NCI-H510A (cell line): ENCODE results near the gene ADAMTSL1.

Source experiments
- DNase-seq: peaks from one replicate; lab custom pipeline; 2025; lab: John Stamatoyannopoulos, UW

The ADAMTSL1 gene

GRCh38 chr9:18473652-18474279, at the start of gene ADAMTSL1:
ADAMTSL1 (plus strand) TSS chr9:18474153; CDS start chr9:18474233, 80 bp downstream.
- DNase-seq, result peak; percentile 6

- DNase-seq, result no peak
Observed at GRCh38 chr9:18427691-18428090, 46.3 kb upstream of the ADAMTSL1 start.

GRCh38 chr9:18428661-18429060, 45.3 kb upstream of the ADAMTSL1 start:
- no peak for DNase-seq

GRCh38 chr9:18429070-18429469, 44.9 kb upstream of the ADAMTSL1 start:
- no peak for DNase-seq

GRCh38 chr9:18433620-18434019, 40.3 kb upstream of the ADAMTSL1 start:
- no peak for DNase-seq

GRCh38 chr9:18437315-18438201, 36.4 kb upstream of the ADAMTSL1 start:
- DNase-seq, result no peak

GRCh38 chr9:18438300-18438925, 35.5 kb upstream of the ADAMTSL1 start:
- DNase-seq, result no peak

- no peak for DNase-seq
Observed at GRCh38 chr9:18438951-18439350, 35.0 kb upstream of the ADAMTSL1 start.

- DNase-seq, result no peak
Observed at GRCh38 chr9:18441261-18441660, 32.7 kb upstream of the ADAMTSL1 start.

- peak; percentile 17 for DNase-seq
Observed at GRCh38 chr9:18442629-18443491, 31.1 kb upstream of the ADAMTSL1 start.

- no peak for DNase-seq
Observed at GRCh38 chr9:18447131-18447530, 26.8 kb upstream of the ADAMTSL1 start.

- DNase-seq, result no peak
Observed at GRCh38 chr9:18447541-18447940, 26.4 kb upstream of the ADAMTSL1 start.

- DNase-seq, result no peak
Observed at GRCh38 chr9:18448101-18448500, 25.9 kb upstream of the ADAMTSL1 start.

GRCh38 chr9:18451406-18451805, 22.5 kb upstream of the ADAMTSL1 start:
- DNase-seq, result no peak

GRCh38 chr9:18452276-18452675, 21.7 kb upstream of the ADAMTSL1 start:
- no peak for DNase-seq

GRCh38 chr9:18456624-18457237, 17.2 kb upstream of the ADAMTSL1 start:
- no peak for DNase-seq

- DNase-seq, result no peak
Observed at GRCh38 chr9:18457510-18457909, 16.4 kb upstream of the ADAMTSL1 start.

GRCh38 chr9:18459962-18460584, 13.9 kb upstream of the ADAMTSL1 start:
- DNase-seq, result no peak

GRCh38 chr9:18461496-18461895, 12.5 kb upstream of the ADAMTSL1 start:
- DNase-seq, result no peak

- DNase-seq, result no peak
Observed at GRCh38 chr9:18463991-18464390, 10.0 kb upstream of the ADAMTSL1 start.

GRCh38 chr9:18466101-18466500, 7.9 kb upstream of the ADAMTSL1 start:
- DNase-seq, result no peak
